Femur (tissue), 1 donor: ENCODE data around the gene IRGC.
"Not testable (repeated sequence)": the region's sequence is repeated elsewhere in the genome, so short reads cannot be mapped to it uniquely, and the experiment has no call there.

Experiments
- DNase-seq: peaks from one replicate; pipeline ENCODE4 v3.0.0-alpha.2; 2017

The IRGC gene

GRCh38 chr19:43759515-43759914 lies 43.6 kb downstream of the IRGC start:
- no peak for DNase-seq

DNA sequence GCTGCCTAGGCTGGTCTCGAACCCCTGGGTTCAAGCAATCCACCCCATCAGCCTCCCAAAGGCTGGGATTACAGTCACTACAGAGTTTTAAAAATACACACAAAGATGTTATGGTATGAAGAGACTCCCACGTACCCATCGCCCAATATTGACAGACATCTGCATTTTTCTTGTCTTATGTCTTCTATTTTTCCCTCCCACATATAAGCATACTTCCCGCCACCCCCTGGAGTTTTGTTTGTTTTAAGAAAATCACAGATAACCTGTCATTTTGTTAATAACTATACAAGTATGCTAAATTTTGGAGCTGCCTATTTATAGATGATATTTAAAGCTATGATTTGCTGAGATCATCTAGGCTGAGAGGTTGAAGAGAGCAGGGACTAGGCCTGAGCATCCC lies 45.1 kb downstream of the IRGC start:
- no peak for DNase-seq

DNA sequence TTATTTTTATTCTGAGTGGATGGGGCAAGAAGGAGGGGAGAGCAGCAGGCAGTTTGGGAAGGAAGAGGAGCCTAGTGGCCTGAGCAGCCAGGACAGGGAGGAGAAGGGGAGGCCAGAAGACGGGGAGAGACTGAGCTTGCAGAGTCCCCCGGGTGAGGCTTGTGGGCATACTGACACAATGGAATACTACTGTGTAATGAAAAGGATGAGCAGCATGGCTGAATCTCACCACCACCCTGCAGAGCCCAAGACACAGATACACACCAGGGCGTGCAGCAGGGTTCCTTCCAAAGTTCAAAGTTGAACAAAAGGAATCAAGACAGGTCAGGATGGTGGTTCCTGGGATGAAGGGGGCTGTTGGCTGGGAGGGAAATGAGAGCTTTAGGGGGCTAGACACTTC lies 46.9 kb downstream of the IRGC start:
- no peak for DNase-seq

- DNase-seq, result no peak
These were observed 47.6 kb downstream of the IRGC start for GRCh38 chr19:43763473-43763939.

DNA sequence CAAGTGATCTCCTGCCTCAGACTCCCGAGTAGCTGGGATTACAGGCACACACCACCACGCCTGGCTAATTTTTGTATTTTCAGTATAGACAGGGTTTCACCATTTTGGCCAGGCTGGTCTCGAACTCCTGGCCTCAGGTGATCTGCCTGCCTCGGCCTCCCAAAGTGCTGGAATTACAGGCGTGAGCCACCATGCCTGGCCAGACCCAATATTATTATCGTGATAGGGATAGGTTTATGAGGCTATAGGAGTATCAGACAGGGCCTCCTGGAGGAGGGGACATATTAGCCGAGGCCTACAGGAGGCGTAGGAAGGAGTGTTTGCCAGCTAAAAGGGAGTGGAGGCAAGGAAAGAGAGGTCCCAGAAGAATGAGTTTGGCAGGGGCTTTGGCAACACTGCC lies 48.8 kb downstream of the IRGC start:
- DNase-seq, result not testable (repeated sequence)

DNA sequence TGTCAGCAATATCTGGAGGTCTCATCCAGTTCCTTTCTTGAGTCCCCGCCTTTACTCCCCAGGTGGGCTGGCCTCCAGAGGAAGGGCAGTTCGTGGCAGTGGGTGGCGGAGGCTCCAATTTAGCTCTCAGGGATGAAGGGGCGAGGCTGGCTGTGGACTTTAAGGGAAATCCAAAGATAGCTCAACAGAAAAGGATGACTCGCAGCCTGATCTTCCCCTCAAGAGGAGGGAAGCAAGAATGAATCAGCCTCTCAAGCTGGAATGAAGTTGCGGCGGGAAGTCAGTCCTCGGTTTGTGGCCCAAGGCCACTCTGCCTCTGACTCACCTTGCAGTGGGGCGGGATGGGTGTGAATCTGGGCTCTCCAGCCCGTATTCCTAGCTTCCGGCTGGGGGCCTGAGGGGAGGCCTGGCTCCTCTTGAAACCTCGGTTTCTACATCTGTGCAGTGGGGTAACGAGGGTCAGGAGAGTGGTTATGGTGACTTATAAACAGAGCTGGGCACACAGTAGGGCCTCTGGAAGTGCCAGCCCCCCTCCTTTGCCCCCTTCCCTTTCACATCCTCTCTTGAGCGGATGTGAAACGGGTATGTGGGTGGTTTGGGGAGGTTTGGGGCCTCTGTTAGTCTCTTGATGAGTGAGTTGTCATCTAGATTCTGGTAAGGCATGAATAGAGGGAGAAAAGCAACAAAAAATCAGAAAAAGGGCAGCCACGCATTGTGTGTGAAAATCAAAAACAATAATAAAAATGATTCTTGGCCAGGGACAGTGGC lies 49.4 kb downstream of the IRGC start:
- peak; percentile 80 for DNase-seq

DNA sequence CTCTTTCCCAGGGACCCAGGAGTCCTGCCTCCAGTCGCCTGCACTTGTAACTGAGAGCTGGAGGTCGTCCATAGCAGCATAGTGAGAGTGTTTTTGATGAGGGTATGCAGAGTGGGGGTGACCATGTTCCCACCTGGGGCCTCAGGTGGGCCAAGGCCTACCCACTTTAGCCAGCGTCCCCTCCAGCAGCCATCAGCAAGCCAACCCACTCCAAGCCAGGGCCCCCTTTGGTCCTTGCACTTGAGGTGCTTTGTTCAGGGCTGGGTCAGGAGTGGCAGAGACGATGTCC lies 50.8 kb downstream of the IRGC start:
- DNase-seq, result no peak

DNA sequence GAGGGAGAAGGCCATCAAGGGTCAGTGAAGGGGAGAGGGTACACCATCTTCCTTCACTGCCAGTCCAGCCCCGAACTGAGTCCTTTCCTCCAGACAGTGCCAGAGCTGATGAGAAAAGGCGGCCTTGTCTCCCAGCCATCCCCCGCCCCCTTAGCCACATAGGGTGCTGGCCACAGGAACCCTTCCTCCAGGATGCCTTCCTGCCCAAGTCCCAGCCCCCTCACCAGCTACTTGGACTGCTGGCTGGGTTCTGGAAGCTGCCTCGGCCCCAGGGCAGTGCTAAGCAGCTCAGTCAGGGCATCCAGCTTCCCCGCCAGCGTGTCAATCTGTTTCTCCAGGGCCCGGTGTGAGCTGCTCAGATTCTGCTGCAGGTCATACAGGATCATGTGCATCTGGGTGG lies 51.4 kb downstream of the IRGC start:
- no peak for DNase-seq

GRCh38 chr19:43767818-43768217 lies 51.9 kb downstream of the IRGC start:
- no peak for DNase-seq

- no peak for DNase-seq
These were observed 52.6 kb downstream of the IRGC start for GRCh38 chr19:43768273-43769050.

DNA sequence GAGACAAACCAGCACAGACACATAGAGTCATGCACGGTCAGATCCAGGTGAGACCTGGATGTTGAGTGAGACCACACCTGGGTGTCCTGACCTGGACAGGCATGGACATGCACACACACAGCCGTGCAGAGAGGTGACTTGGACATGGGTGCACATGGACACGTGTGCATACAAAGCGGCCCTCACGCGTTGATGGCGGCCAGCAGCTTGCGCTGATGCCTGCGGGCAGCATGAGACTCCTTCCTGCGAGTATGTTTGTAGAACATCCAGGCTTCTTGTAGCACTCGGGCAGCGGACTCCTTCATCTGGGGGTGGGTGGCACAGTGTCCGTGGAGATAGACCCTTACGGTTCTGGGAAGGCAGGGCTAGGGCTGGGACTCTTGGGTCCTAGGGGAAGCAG lies 53.4 kb downstream of the IRGC start:
- no peak for DNase-seq
